ENCODE results near the gene ERI2. TPM values are rescaled to one million over a fixed set of nuclear protein-coding genes. Genes with fewer than 3 reads are reported as not detected.

The ERI2 gene
- total and polyA plus RNA-seq, 2 of the 4 experiments (the other 2 are of a cell fraction), result 7.5 to 10.2 TPM

- ChIA-PET CTCF (no interaction called here), POLR2A (ENCODE audit: unreplicated experiment) (no interaction called here)
- Histone ChIP-seq H3K79me1 (ENCODE audit: low read depth in 1 of 2, low read length in 2 of 2) (peaks cover 8 to 19% of the 10 kb centered on the region in 2 experiments), H4K5ac (ENCODE audit: low read depth, low read length) (no peak overlapping the region), H2AK9ac (replicated peaks; ENCODE audit: low read depth, low read length, poor library complexity) (peak overlapping the region; percentile 46), H4K20me1 (ENCODE audit: insufficient read depth, low read length) (no peaks in the 10 kb centered on the region), H3K4me2 (ENCODE audit: low read depth, low read length) (no peak overlapping the region), H3K4me1 (ENCODE audit: control insufficient read depth, insufficient read depth, low read length) (no peaks in the 10 kb centered on the region), H3K9ac (ENCODE audit: low read depth, low read length) (no peak overlapping the region), H3K36me3 (ENCODE audit: control insufficient read depth, insufficient read depth, low read length) (no peaks in the 10 kb centered on the region), H3K4ac (ENCODE audit: low read depth, low read length) (no peak overlapping the region), H3K27me3 (ENCODE audit: control insufficient read depth, insufficient read depth, low read length) (no peaks in the 10 kb centered on the region), H2BK5ac (ENCODE audit: low read depth, low read length, poor library complexity, severe bottlenecking) (no peak overlapping the region), H3K27ac (ENCODE audit: insufficient read depth, low read length) (no peak overlapping the region), H3K23ac (ENCODE audit: low read depth, low read length) (no peak overlapping the region), H4K91ac (ENCODE audit: insufficient read depth, low read depth, low read length) (no peak overlapping the region), H3K14ac (replicated peaks; ENCODE audit: low read depth, low read length) (no peak overlapping the region), H3K9me1 (ENCODE audit: insufficient read depth, low read length) (peaks cover 8% of the 10 kb centered on the region), H2BK15ac (ENCODE audit: low read depth, low read length) (no peak overlapping the region), H2BK120ac (ENCODE audit: low read depth, low read length) (no peak overlapping the region), H3K4me3 (ENCODE audit: insufficient read depth, low read depth, low read length) (no peak overlapping the region), H2BK20ac (ENCODE audit: low read depth, low read length) (no peak overlapping the region), H2AK5ac (ENCODE audit: low read depth, low read length) (no peak overlapping the region), H3K9me3 (ENCODE audit: control insufficient read depth, insufficient read depth, low read length) (no peaks in the 10 kb centered on the region), H3K18ac (ENCODE audit: low read depth, low read length) (no peak overlapping the region), H2AFZ (replicated peaks; ENCODE audit: low read length, poor library complexity) (no peak overlapping the region), H4K8ac (ENCODE audit: low read depth in 2 of 2, low read length in 2 of 2) (no peak overlapping the region), H3K56ac (ENCODE audit: extremely low read depth, insufficient read depth, low read length) (no peak overlapping the region)
- ATAC-seq (ENCODE audit: low read depth) (no peak), DNase-seq (no peak)
- intact Hi-C loops (cut with micrococcal nuclease), result no loop called here
- TF ChIP-seq CTCF (conservative IDR thresholded peaks at IDR 0.05; ENCODE audit: low read depth, low read length) (no peak), BHLHE40 (IDR thresholded peaks at IDR 0.05; ENCODE audit: low read depth, low read length) (no peak), RAD21 (IDR thresholded peaks at IDR 0.05; ENCODE audit: low read length) (no peak), RFX5 (IDR thresholded peaks at IDR 0.05; ENCODE audit: low read depth, low read length) (no peak), MXI1 (IDR thresholded peaks at IDR 0.05; ENCODE audit: borderline replicate concordance, low read depth, low read length) (no peak), ELK1 (IDR thresholded peaks at IDR 0.05; ENCODE audit: borderline replicate concordance, low read depth, low read length) (no peak)
- in situ Hi-C loops (cut with MboI; ENCODE audit: low sequenced_read_pairs), result no loop called here
- WGBS, 2 experiments (ENCODE audit: extremely low coverage in 2 of 2, insufficient read length in 1 of 2), result 100% methylated on average over 1 of the region's 2 CpGs; no CpG with 5 or more reads in 1 of the 2 experiments
- no TSS peak for BruUV-seq (replicated peaks)
- dilution Hi-C loops (cut with HindIII; ENCODE audit: low sequenced_read_pairs, unreplicated experiment), result no loop called here
These were observed 6.2 kb upstream of the ERI2 start for GRCh38 chr16:20812510-20812909.

All from IMR-90 (cell line).